Stimulated activated CD4-positive, alpha-beta T cell treated with anti-CD3 and anti-CD28 coated beads, TNF-alpha, amount 100 ng/mL, for 4 hours (primary cell): ENCODE data around the gene RTF2.

Source experiments
- DNase-seq, 3 experiments: peaks; one replicate each; pipeline ENCODE4 v3.0.0-alpha.2; 2020; ENCODE audit warnings: low read depth in 3 of 3

The RTF2 gene

GRCh38 chr20:56439771-56440291, 28.6 kb upstream of the RTF2 start:
- no peak for DNase-seq

DNA sequence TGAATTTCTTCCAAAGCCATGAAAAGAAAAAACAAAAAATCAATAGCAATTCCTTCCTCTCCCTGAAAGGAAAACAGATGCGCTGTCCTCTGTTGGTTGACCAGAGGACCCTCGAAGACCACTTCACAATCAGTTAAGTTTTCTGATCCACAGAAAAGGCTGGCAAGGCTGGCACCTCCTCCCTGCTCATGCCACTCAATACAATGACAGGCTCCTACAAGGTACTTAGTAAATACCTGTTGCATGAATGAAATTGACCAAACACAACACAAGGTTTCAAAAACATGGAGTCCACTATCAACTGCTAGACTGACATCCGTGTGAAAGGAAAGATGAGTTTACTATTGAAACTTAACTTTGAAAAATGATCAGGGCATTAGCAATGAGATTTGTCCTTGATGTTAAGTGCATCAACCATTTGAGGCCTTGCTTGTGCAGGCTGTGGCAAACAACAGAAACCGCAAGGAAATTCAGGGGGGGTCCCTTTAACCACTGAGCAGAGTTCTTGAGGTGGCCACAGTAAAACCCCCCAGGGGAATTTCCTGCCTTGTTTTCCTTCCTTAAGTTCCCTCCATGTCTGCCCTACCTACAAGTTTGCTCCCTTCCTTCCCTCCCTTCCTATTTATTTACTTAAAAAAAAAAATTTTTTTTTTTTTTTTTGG, 27.9 kb upstream of the RTF2 start:
- no peak for DNase-seq

DNA sequence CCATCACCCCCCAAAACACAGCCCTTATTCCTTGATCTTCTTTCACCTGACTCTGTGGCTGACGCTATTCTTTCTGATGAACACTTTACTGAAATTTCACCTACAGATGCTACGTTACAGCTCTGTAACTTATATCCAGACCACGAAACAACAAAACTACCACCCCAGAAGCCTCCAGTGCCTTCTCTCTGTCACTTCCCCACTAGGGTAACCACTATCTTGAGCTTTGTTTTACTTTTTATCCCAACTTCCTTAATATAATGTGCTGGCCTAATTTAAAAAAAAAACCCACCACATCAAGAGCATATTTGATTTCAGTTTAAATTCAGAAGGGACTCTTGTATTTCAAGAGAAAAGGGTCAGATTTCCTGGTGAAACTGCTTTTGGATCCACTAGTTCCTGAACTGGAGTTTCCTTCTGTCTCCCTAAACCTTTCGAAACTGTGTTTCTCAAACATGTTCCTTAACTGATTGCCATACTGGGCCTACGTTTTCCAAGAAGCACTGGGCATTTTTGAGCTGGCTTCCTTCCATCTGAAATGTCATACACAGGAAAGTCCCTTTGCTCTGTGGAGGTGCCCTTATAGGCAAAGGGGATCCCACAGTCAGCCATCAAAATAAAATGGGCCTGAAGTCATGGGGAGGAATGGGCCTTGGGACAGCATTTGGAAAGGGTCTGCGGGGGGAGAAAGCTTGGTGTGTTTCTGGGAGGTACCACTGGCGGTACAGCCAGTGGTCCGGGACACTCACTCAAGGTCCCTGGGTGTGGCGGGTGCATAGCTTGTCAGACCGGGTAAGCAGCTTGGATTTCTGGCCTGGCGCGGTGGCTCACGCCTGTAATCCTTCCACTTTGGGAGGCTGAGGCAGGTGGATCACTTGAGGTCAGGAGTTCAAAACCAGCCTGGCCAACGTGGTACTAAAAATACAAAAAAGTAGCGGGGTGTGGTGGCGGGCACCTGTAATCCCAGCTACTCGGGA, 25.8 kb upstream of the RTF2 start:
- no peak for DNase-seq

- no peak for DNase-seq
Observed at GRCh38 chr20:56443654-56444540, 24.5 kb upstream of the RTF2 start.

GRCh38 chr20:56445130-56445529, 23.3 kb upstream of the RTF2 start:
- no peak for DNase-seq

DNA sequence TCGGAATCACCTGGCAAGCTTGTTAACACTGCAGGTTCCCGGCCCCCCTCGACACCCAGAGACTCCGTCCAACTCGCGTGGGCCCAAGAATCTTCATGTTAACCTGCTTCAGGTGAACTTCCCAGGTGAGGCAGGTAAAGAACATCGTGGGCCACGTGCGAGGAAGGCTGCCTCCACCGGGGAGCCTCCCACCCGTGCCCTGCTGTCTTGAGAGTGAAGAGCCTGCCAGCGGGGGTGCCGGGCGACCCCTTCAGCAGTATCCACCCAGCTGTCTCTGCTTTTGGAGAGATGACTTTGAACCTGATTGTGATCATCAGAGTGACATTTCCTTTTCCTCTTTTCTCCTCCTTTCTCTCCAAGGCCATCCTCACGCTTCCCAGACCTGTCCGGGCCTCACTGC, 22.9 kb upstream of the RTF2 start:
- DNase-seq = no peak

GRCh38 chr20:56447227-56447626, 21.2 kb upstream of the RTF2 start:
- no peak for DNase-seq

- DNase-seq = no peak
Observed at GRCh38 chr20:56449459-56449858, 19.0 kb upstream of the RTF2 start.

- DNase-seq = no peak
Observed at GRCh38 chr20:56451056-56451765, 17.2 kb upstream of the RTF2 start.

GRCh38 chr20:56453352-56453751, 15.1 kb upstream of the RTF2 start:
- DNase-seq = no peak

DNA sequence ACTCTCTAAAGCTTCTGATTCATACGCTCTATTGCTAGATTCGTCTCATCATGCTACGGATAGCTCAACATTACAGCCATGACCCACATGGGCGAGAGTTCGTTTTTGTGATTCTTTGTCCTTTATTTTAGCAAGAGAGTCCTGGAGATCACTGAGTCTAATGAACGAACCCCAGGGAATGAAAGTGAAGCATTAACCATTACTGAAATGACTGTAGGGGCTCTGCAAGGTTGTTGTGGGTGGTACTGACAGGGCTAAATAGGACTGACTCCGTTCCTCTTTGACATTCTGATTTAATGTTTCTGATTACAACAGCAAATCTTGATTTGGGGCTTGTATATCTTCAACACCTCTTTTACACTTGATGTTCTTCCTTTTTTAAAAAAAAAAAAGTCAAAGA, 13.7 kb upstream of the RTF2 start:
- DNase-seq = no peak

GRCh38 chr20:56458206-56458821, 10.1 kb upstream of the RTF2 start:
- DNase-seq = no peak

GRCh38 chr20:56460459-56460858, 8.0 kb upstream of the RTF2 start:
- DNase-seq = peak in 1 of 3 experiments; percentile 5

DNA sequence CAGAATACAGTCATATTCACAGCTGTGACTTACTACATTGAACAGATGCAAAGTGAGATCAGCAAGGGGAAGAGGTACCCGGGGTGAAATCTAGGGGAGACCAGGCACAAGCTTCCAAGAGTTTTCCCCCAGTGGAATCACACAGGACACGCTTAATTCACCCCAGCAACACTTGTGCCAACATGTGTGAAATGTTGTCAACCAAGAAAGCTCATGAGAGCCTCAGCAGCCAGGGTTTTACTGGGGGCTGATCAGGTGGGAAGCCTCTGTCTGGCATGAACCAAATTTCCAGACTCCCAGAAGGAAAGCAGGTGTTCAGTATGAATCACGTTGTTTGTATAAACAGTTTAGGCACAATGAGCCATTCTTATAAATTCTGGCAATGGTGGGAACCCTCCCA, 6.9 kb upstream of the RTF2 start:
- DNase-seq = no peak

DNA sequence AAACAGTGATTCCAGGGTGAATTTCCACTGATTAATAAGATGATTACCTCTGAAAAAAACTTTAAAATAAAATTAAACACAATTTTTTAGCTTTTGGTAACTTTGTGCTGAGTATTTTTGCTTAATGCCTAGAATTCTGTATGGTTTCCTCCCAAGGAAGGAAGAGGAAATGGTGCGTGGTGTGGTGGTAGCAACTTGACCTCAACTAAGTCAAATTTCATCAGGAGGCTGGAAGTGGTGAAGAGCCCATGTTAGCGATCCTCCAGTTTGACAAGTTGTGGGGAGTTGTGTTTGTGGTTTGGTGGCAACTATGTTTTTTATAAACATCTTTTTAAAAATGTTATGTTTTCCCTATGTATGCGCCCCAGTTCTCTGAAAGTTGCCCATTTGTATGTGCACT, 5.0 kb upstream of the RTF2 start:
- no peak for DNase-seq

GRCh38 chr20:56465997-56466396, 2.4 kb upstream of the RTF2 start:
- DNase-seq = no peak

DNA sequence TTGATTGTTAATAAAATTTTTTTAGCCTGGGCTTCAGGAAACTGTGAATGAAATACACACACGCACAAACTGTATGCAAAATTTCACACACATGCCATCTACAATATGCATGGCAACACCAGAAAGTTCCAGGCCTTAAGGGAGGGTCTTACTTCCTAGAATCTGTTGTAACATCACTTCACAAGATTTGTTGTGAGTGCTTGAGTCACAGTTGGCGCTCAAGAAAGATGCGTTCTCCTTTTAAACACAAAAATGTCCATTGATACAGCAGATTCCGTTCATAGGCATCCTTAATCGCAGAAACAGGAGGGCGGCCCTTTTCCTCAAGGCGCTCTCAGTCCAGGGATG, 485 bp upstream of the RTF2 start:
- DNase-seq = no peak

GRCh38 chr20:56469077-56469449, 636 bp downstream of the RTF2 start:
- no peak for DNase-seq

DNA sequence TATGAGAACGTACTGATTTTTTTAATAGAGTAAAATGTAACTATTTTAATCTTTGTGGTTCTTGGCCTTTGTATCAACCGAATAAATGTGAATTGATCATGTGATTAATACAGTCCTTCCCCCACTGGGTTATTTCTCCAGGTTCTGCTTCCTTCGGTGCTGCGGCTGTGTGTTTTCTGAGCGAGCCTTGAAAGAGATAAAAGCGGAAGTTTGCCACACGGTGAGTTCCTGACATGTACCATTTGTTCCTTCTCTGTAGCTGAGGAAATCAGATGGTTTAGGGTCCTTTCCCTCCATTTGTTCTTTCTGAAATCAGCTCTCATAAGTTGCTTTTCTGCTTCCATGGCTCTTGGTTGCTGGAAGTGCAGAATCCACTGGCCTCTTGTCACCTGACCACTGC, 15.5 kb downstream of the RTF2 start:
- DNase-seq = no peak

- no peak for DNase-seq
Observed at GRCh38 chr20:56487216-56487615, 18.8 kb downstream of the RTF2 start.

GRCh38 chr20:56488566-56488965, 20.1 kb downstream of the RTF2 start:
- DNase-seq = no peak
